NCI-H2227 treated with DMSO at 0.1 percent for 48 hours (cell line): ENCODE data around the gene ANKRD45.
"Not testable (repeated sequence)": the region's sequence is repeated elsewhere in the genome, so short reads cannot be mapped to it uniquely, and the experiment has no call there.

Experiments used
- DNase-seq: peaks from one replicate; lab custom pipeline; 2025; lab: John Stamatoyannopoulos, UW

Gene ANKRD45

DNA sequence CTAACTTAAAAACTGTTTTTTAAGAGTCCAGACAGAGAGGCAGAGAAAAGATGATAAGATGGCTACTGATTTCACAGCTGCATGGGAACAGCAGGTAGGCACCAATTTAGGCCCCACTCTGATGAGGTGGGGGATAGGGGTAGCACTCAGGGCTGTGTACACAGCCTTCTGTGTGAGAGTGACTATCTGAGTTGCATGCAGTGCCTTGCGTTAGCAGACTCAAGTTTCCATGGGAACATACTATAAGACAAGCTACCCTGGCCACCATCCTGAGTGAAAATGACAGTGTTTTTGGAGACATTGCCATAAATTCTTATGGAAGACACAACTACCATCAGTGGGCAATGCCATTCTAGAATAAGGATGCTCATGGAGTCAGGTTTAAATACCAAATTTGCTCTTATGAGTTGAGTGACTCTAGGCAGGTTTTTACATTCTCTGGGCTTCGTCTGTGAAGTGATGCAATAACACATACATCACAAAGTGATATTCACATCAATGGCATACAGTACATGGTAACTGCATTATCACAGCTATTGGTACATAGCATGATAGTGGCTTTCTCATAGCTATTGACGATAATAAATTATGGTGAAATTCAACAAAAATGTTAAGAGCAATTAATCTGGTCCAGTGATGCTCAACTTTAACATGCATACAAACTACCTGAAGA is 97.3 kb downstream of the ANKRD45 start:
- DNase-seq = no peak

- no peak for DNase-seq
Observed at GRCh38 chr1:173570370-173571007, 99.2 kb downstream of the ANKRD45 start.

GRCh38 chr1:173568483-173568882 is 101.2 kb downstream of the ANKRD45 start:
- no peak for DNase-seq

- not testable (repeated sequence) for DNase-seq
Observed at GRCh38 chr1:173563846-173564245, 105.8 kb downstream of the ANKRD45 start.

DNA sequence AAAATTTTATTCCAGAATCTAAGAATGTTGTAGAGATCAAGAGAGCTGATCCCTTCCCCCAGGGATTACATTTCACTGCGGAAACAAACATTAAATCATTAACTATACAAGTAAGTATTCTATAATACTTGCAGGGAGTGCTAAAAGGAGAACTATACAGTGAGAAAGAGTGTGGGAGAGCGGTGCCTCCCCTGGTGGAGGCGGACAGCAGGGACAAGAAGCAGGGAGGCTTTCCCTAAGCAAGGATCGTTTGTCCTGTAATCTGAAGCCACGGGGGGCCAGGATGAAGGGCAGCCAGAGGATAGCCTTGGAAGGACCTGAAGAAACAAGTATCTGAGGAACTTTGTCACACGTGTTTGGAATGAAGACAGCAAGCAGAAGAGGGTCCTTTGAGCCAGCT is 106.8 kb downstream of the ANKRD45 start:
- DNase-seq = no peak

DNA sequence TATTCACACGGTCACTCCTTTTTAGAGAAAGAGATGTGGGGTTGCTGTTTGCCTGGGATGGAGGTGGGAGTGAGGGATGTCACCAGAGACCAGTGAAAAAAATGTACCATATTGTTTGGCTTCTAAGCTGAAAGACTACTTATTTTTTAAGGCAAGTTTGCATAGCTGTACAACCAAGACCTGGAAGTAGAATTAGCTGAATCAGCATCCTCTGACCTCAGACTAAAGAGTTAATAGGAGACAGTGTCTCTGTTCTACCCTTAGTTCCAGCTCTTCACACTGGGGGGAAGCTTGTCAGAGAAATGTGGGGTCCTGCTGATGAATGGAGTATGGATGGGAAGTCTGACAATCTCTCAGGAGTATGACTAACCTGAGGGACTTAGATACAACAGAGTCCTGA is 108.4 kb downstream of the ANKRD45 start:
- DNase-seq = no peak

GRCh38 chr1:173560285-173560880 is 109.3 kb downstream of the ANKRD45 start:
- DNase-seq = no peak
